GM20000 (cell line): ENCODE data around the gene SNX11.
"Not testable (repeated sequence)": the region's sequence is repeated elsewhere in the genome, so short reads cannot be mapped to it uniquely, and the experiment has no call there.

ENCODE experiments used
- DNase-seq: peaks from one replicate; pipeline ENCODE4 v3.0.0; 2012; ENCODE audit warnings: low spot score
- TF ChIP-seq, protein P1 (sequence below): IDR thresholded peaks from 2 replicates; pipeline ENCODE4 v1.5.1; 2012; ENCODE audit warnings: mild to moderate bottlenecking, control low read depth; ENCODE audit errors: extremely low read depth, missing control alignments

Gene SNX11

DNA sequence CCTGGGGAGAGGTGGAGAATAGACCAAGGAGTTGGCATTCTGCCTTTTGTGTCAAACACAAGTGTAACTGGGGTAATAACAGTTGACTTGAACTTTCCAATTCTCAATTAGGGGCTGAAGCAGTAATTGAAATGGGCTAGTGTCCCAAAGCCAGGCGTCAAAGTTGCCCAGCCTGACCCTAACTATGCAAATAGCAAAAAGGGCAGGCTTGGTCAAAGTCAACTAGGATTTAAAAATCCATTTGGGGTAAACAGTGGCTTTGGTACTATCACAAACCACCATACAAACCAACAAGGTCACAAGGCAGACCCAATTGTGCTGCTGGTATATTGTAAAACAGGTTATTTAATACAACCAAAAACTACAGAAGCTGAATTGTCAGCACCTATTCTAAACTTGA lies 41.4 kb upstream of the SNX11 start:
- DNase-seq: no peak
- TF ChIP-seq, protein P1, sequence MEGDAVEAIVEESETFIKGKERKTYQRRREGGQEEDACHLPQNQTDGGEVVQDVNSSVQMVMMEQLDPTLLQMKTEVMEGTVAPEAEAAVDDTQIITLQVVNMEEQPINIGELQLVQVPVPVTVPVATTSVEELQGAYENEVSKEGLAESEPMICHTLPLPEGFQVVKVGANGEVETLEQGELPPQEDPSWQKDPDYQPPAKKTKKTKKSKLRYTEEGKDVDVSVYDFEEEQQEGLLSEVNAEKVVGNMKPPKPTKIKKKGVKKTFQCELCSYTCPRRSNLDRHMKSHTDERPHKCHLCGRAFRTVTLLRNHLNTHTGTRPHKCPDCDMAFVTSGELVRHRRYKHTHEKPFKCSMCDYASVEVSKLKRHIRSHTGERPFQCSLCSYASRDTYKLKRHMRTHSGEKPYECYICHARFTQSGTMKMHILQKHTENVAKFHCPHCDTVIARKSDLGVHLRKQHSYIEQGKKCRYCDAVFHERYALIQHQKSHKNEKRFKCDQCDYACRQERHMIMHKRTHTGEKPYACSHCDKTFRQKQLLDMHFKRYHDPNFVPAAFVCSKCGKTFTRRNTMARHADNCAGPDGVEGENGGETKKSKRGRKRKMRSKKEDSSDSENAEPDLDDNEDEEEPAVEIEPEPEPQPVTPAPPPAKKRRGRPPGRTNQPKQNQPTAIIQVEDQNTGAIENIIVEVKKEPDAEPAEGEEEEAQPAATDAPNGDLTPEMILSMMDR: no peak

DNA sequence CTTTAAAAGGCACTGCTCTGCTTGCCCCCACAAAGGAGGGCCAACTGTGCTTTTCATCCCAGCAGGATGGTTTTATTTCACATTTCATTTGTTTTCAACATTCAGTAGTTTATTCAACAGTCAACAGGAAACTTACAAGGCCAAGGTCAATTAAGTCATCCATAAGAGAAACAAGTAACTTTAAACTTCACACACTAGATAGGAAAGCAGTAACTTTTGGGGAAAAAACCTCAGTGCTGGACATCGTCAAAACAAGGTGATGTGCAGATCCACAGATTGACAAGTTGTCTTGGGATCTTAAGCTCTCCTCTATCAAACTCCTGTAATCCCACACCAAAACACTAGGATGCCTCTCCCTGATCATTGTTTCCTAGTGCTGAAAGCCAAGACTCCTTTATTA lies 40.9 kb upstream of the SNX11 start:
- DNase-seq: no peak
- TF ChIP-seq, protein P1: no peak

DNA sequence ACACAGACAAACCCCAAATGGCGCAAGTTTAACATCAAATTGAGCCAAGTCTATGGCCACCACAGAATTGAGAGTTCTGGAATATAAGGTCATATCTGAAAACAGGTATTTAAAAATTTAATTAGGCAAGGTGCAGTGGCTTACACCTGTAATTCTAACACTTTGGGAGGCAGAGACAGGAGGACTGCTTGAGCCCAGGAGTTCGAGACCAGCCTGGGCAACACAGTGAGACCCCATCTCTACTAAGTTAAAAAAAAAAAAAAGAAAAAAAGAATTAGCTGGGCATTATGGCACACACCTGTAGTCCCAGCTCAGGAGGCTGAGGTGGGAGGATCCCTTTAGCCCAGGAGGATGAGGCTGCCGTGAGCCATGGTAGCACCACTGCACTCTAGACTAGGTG lies 40.3 kb upstream of the SNX11 start:
- TF ChIP-seq, protein P1: no peak
- no peak for DNase-seq

DNA sequence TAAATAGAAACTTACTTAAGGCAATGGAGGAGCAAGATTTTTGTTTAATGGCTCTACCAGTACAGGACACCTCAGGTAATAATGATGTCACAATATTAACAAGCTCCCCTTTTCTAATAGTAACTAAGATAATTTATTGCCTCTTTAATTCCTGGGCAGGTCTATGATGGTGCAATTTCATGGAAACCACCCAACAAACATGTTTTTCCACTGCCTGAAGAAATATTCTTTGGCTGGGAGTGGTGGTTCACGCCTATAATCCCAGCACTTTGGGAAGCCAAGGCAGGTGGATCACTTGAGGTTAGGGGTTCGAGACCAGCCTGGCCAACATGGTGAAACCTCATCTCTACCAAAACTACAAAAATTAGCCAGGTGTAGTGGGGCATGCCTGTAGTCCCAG lies 39.8 kb upstream of the SNX11 start:
- not testable (repeated sequence) for DNase-seq

DNA sequence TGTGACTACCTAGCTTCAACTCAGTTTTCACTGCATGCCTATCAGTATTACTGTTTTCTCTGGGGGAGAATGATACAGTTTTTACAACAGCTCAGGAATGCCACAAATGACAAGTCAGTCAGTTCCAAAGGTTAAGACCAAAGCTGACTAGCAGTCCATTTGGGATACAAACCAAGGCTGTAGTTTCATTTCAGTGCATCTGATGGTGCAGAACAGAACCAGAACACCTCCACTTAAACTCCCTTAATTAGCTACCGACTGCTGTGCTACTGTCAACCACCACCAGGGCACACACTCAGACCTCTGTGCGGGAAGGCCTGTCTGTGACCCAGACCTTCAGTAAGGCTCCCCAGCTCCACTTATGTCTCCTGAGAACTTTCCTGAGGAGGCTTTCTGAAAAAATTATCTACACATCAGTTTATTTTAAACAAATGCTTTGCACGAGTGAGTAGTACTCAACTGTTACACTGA lies 39.0 kb upstream of the SNX11 start:
- TF ChIP-seq, protein P1: no peak
- DNase-seq: no peak

DNA sequence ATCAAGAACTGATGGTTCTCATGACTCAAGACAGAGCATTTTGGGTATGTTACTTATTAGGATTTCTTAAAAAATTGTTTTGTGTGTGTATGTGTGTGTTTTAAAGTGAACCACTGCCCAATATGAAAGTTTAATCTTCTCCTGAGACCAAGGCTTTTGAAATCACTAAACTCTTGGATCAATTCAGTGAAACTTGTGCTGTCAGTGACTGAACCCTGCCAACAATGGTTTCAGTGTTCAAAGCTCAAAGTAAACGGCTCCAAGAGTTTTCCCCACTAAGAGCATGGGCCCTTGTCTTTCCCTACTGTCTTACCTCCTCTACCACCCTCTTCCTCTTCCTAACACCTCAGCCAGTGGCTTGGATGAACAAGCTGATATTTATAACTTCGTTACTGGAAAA lies 37.4 kb upstream of the SNX11 start:
- TF ChIP-seq, protein P1: no peak
- DNase-seq: no peak

DNA sequence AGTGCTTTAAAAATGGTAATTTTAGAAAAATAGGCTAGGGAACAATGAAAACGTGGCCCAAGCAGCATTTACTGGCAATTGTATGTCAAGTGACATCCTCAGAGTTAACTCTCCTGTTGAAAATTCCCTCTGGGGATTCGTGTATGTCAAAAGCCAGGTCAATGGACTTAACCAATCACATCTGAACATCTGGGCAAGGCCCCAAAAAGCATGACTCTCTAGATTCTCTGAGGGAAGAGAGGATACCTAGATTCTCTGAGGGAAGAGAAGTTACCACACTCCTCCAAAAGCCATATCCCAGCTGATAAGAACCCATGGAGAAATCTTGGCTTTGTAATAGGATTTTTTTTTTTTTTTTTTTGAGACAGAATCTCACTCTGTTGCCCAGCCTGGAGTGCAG lies 35.9 kb upstream of the SNX11 start:
- no peak for DNase-seq

DNA sequence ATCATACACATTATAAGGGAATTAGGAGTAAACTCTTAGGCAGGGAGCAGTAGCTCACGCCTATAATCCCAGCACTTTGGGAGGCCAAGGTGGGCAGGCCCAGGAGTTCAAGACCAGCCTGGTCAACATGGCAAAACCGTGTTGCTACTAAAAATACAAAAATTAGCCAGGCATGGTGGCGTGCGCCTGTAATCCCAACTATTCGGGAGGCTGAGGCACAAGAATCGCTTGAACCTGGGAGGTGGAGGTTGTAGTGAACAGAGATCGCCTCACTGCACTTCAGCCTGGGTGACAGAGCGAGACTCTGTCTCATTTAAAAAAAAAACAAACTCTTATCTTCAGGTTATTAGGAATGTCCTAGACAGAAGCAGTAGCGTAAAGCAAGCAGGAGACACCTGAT lies 34.8 kb upstream of the SNX11 start:
- not testable (repeated sequence) for DNase-seq

More for the DNA sequence above, 35.9 kb upstream of the SNX11 start:
- TF ChIP-seq, protein P1: no peak

DNA sequence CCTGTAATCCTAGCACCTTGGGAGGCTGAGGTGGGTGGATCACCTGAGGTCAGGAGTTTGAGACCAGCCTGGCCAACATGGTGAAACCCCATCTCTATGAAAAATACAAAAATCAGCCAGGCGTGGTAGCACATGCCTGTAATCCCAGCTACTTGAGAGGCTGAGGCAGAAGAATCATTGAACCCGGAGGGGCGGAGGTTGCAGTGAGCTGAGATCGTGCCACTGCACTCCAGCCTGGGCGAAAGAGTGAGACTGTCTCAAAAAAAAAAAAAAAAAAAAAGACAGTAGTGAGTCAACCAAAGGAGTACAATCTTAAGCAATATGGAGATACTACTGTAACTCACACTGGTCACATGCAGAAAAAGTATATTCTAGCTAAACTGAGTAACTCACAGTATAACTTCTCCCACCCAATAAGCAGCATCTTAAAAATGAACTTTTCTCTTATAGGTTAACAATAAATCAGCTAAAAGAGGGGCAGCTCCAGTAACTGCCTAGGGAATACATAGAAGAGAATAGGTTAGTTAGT lies 33.9 kb upstream of the SNX11 start:
- not testable (repeated sequence) for DNase-seq
